Thoracic aorta (tissue), 2 donors: ENCODE data around the gene SIPA1L3. TPM values are rescaled to one million over a fixed set of nuclear protein-coding genes. Genes with fewer than 3 reads are reported as not detected.

Source experiments
- ATAC-seq: fragments of 150-250 bp; one replicate; pipeline ENCODE4 v1.8.0; 2017; ENCODE audit warnings: low read depth; ENCODE audit not compliant: insufficient number of reproducible peaks, low FRiP score
- DNase-seq: peaks from one replicate; pipeline ENCODE4 v3.0.0-alpha.2; 2020; ENCODE audit warnings: low spot score
- H3K27ac ChIP-seq, 2 donors: fragments of 200-600 bp; sonication (generic); 1 replicate in 1 of 2; 2 replicates in 1 of 2; pipeline ENCODE4 v1.5.1; 2016; ENCODE audit warnings: mild to moderate bottlenecking in 2 of 2, moderate library complexity in 2 of 2
- H3K27me3 ChIP-seq: fragments of 200-600 bp; sonication (generic); replicated peaks from 2 replicates; pipeline ENCODE4 v1.6.0; 2016; ENCODE audit warnings: mild to moderate bottlenecking; ENCODE audit not compliant: insufficient read depth
- H3K36me3 ChIP-seq: fragments of 200-600 bp; sonication (generic); one replicate; pipeline ENCODE4 v1.5.1; 2016
- H3K4me1 ChIP-seq, 2 donors: fragments of 200-600 bp; sonication (generic); 1 replicate in 1 of 2; 2 replicates in 1 of 2; pipeline versions ENCODE4 v1.5.1 to v1.6.0; 2016; ENCODE audit warnings: low read depth in 2 of 2, mild to moderate bottlenecking in 1 of 2; ENCODE audit not compliant: control insufficient read depth in 1 of 2
- H3K4me3 ChIP-seq: fragments of 200-600 bp; sonication (generic); 2 replicates; pipeline ENCODE4 v1.5.1; 2016; ENCODE audit warnings: mild to moderate bottlenecking
- H3K9me3 ChIP-seq: fragments of 200-600 bp; sonication (generic); 2 replicates; pipeline ENCODE4 v1.5.1; 2016
- total RNA-seq, 2 donors: library from RNA; depleted of rRNA; stranded (reverse); fragments of >200 nt; gene quantifications; one replicate each; pipeline versions ENCODE4 v1.1.0 to v1.2.3, GENCODE V29; 2016
- TF ChIP-seq, protein P1 (sequence below): fragments of 200-600 bp; sonication (generic); IDR thresholded peaks from one replicate; pipeline ENCODE4 v1.5.1; 2019; ENCODE audit warnings: antibody characterized with exemption

The SIPA1L3 gene
- total RNA-seq, 2 donors from 2014 or later, result 14.5 to 39.4 TPM

DNA sequence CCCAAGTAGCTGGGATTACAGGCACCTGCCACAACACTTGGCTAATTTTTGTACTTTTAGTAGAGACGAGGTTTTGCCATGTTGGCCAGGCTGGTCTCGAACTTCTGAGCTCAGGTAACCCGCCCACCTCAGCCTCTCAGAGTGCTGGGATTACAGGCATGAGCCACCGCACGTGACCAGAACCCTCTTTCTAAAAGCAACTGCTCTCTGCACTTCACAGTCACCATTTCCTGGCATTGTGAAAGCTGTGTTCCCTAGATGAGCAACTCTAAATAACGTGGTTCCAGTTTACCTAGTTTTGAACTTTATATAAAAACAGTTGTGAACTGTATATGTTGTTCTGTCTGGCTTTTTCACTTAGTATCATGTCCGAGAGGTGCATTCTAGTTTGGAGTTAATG, 152.9 kb downstream of the SIPA1L3 start:
- TF ChIP-seq, protein P1, sequence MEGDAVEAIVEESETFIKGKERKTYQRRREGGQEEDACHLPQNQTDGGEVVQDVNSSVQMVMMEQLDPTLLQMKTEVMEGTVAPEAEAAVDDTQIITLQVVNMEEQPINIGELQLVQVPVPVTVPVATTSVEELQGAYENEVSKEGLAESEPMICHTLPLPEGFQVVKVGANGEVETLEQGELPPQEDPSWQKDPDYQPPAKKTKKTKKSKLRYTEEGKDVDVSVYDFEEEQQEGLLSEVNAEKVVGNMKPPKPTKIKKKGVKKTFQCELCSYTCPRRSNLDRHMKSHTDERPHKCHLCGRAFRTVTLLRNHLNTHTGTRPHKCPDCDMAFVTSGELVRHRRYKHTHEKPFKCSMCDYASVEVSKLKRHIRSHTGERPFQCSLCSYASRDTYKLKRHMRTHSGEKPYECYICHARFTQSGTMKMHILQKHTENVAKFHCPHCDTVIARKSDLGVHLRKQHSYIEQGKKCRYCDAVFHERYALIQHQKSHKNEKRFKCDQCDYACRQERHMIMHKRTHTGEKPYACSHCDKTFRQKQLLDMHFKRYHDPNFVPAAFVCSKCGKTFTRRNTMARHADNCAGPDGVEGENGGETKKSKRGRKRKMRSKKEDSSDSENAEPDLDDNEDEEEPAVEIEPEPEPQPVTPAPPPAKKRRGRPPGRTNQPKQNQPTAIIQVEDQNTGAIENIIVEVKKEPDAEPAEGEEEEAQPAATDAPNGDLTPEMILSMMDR, result no peak
- Histone ChIP-seq H3K27me3 (no peaks in the 10 kb centered on the region), H3K4me1 (no peaks in the 10 kb centered on the region), H3K9me3 (no peaks in the 10 kb centered on the region), H3K4me3 (no peak overlapping the region), H3K36me3 (no peaks in the 10 kb centered on the region), H3K27ac (no peak overlapping the region)
- no peak for DNase-seq
- no peak for ATAC-seq

DNA sequence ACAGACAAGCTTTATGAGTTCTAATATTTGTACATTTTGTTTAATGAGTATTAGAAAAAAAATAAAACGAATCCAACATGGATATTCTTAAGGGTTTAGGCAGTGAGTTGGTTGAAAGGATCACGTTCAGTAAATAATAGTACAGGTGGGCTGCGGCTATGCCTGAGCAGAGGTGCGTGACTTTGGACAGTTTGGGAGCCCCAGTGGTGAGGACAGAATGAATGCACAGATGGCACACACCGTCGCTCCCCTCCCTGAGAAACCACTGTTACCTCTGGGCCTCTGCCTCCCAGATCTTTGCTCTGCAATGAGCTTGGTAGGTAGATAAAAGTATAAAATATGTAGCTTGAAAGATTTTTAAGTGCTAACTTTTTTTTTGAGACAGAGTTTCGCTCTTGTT, 153.3 kb downstream of the SIPA1L3 start:
- ATAC-seq (no peak), DNase-seq (no peak)
- no peaks in the 10 kb centered on the region for H3K27me3 ChIP-seq
- H3K9me3 ChIP-seq, result no peaks in the 10 kb centered on the region
- H3K36me3 ChIP-seq, result no peaks in the 10 kb centered on the region
- TF ChIP-seq, protein P1, result no peak
- no peak overlapping the region for H3K27ac ChIP-seq
- no peak overlapping the region for H3K4me3 ChIP-seq
- H3K4me1 ChIP-seq, result no peaks in the 10 kb centered on the region

DNA sequence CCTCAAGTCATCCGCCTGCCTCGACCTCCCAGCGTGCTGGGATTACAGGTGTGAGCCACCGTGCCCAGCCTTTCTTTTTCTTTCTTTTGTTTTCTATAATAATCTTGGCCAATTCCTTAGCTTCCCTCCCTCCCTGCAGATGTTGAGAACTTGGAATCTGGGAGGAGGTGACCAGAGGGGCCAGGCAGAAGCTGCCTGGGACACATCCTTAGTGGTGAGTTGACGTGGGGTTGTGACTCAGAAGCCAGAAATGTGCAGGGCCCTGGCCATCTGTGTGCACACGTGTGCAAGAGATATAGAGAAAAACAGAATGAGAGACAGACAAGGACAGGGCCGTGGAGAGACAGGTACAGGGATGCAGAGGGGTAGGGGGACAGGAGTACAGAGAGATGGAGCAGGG, 154.3 kb downstream of the SIPA1L3 start:
- no peak for ATAC-seq
- DNase-seq, result no peak
- Histone ChIP-seq H3K27ac (no peak overlapping the region), H3K27me3 (no peaks in the 10 kb centered on the region), H3K4me3 (no peak overlapping the region), H3K9me3 (no peaks in the 10 kb centered on the region), H3K36me3 (no peaks in the 10 kb centered on the region), H3K4me1 (no peaks in the 10 kb centered on the region)
- TF ChIP-seq, protein P1, result no peak

DNA sequence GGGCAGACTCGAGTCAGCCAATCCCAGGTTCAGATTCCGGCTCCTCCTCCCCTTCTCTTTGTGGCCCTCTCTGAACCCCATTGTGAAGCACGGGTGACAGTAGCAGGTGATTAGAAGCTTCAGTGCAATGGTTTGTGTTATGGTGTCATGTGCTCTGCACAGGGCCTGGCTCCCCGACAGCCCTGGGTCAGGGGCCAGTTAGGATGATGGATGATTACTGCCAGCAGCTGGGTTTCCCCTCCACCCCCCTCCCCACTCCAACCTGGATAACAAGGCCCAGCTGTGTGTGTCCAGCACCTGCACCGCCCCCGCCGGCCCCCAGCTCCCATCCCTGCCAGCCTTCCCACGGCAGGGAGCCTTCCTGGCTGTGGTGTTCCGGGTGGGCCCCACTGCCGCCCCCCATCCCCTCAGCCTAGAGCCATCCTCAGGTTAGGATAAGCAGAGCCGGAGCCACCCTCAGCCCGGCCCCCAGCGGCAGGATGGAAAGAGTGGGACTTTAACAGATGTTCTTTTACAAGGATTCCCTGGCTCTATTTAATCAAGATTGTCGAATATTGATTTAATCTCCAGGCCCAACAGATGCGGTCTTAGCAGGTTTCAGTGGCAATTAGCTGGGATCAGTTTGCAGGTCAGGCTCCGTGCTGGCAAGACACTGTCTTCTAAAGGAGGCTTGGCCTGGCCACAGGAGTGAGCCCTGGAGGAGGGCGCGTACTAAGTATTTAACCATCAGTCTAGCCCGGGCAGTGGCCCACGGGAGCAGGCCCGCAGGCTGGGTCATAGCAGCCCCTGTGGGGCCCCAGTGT, 156.2 kb downstream of the SIPA1L3 start:
- H3K4me3 ChIP-seq, result no peak overlapping the region
- ATAC-seq, result no peak
- no peak for DNase-seq
- TF ChIP-seq, protein P1, result no peak
- H3K36me3 ChIP-seq, result no peaks in the 10 kb centered on the region
- H3K9me3 ChIP-seq, result no peaks in the 10 kb centered on the region
- no peak overlapping the region for H3K27ac ChIP-seq
- no peaks in the 10 kb centered on the region for H3K27me3 ChIP-seq
- no peaks in the 10 kb centered on the region for H3K4me1 ChIP-seq

DNA sequence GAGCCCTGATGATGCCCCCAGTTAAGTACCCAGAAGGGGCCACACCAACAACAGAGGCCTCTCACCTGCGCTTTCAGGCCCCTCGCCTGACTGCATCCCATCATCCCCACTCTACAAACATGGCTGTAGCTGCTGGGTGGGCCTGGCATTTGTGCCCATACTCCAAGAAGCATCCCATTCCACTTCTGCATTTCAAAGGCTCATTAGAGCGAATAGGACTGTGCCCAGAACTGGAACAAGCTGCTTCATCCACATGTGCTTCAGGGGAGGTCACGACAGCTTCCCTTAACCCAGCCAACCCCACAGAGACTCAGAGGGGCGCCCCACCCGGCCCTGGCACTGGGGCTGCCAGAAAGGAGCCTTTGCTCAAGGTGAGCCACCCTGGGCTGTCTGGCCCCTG, 156.9 kb downstream of the SIPA1L3 start:
- H3K27me3 ChIP-seq, result no peaks in the 10 kb centered on the region
- H3K4me3 ChIP-seq, result no peak overlapping the region
- ATAC-seq (no peak), DNase-seq (no peak)
- TF ChIP-seq, protein P1, result no peak
- H3K4me1 ChIP-seq, result no peaks in the 10 kb centered on the region
- H3K36me3 ChIP-seq, result no peaks in the 10 kb centered on the region
- H3K27ac ChIP-seq, result no peak overlapping the region
- H3K9me3 ChIP-seq, result no peaks in the 10 kb centered on the region
